A549 (cell line): ENCODE data around the gene PLXNC1.

Source experiments
- BHLHE40 ChIP-seq: IDR thresholded peaks from 2 replicates; pipeline ENCODE4 v1.6.1; 2012; ENCODE audit warnings: low read depth, low read length, inconsistent platforms
- ESRRA ChIP-seq: fragments of 150-350 bp; IDR thresholded peaks from 2 replicates; pipeline ENCODE4 v1.6.1; 2014; ENCODE audit warnings: mild to moderate bottlenecking, low read length, borderline replicate concordance
- MAZ ChIP-seq: fragments of 150-350 bp; IDR thresholded peaks from 2 replicates; pipeline ENCODE4 v1.6.1; 2014; ENCODE audit warnings: antibody characterized with exemption, low read depth, low read length, borderline replicate concordance
- POLR2A ChIP-seq: IDR thresholded peaks from 2 replicates; pipeline ENCODE4 v1.6.1; 2012; ENCODE audit warnings: mild to moderate bottlenecking, low read length
- REST ChIP-seq: fragments of 200-600 bp; sonication (generic); IDR thresholded peaks from 2 replicates; pipeline ENCODE4 v1.6.1; 2016; ENCODE audit warnings: antibody characterized with exemption, mild to moderate bottlenecking, moderate library complexity
- ZC3H11A ChIP-seq: fragments of 450-650 bp; IDR thresholded peaks from 2 replicates; pipeline ENCODE4 v1.6.1; 2014; ENCODE audit warnings: antibody characterized with exemption, mild to moderate bottlenecking
- TF ChIP-seq, protein P1 (sequence below): fragments of >200 bp; sonication (Bioruptor Twin); formaldehyde crosslinking; IDR thresholded peaks from 3 replicates; pipeline ENCODE4 v1.5.1; 2016

DNA sequence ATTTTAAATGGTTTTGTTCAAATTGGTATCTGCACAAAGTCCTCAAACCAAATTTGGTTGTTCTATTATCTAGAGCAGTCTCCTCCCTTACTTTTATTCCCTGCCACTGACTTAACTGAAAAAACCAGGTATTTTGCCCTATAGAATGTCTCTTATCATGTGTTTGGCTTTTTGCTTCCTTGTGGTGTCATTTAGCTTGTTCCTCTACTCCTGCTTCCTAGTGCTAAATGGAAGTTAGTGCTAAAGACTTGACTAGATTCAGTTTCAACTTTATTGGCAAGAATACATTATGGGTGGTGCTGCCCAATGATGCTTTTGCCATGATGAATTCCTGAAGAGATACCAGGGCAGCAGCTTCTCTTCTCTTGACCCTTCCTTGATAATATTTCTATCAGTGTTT is 29.7 kb downstream of the PLXNC1 start:
- TF ChIP-seq MAZ (no peak), POLR2A (no peak), ESRRA (no peak), REST (no peak), ZC3H11A (no peak), BHLHE40 (no peak)
- TF ChIP-seq, protein P1, sequence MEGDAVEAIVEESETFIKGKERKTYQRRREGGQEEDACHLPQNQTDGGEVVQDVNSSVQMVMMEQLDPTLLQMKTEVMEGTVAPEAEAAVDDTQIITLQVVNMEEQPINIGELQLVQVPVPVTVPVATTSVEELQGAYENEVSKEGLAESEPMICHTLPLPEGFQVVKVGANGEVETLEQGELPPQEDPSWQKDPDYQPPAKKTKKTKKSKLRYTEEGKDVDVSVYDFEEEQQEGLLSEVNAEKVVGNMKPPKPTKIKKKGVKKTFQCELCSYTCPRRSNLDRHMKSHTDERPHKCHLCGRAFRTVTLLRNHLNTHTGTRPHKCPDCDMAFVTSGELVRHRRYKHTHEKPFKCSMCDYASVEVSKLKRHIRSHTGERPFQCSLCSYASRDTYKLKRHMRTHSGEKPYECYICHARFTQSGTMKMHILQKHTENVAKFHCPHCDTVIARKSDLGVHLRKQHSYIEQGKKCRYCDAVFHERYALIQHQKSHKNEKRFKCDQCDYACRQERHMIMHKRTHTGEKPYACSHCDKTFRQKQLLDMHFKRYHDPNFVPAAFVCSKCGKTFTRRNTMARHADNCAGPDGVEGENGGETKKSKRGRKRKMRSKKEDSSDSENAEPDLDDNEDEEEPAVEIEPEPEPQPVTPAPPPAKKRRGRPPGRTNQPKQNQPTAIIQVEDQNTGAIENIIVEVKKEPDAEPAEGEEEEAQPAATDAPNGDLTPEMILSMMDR, result no peak
